GM19397 (cell line): ENCODE measurements around the gene SLC8A3.

Source experiments
- ATAC-seq: cut with Tn5 transposase; IDR thresholded peaks from one replicate; pipeline ENCODE4 v1.9.1; 2021; ENCODE audit warnings: mild to moderate bottlenecking, moderate library complexity; ENCODE audit not compliant: unreplicated experiment

The SLC8A3 gene

DNA sequence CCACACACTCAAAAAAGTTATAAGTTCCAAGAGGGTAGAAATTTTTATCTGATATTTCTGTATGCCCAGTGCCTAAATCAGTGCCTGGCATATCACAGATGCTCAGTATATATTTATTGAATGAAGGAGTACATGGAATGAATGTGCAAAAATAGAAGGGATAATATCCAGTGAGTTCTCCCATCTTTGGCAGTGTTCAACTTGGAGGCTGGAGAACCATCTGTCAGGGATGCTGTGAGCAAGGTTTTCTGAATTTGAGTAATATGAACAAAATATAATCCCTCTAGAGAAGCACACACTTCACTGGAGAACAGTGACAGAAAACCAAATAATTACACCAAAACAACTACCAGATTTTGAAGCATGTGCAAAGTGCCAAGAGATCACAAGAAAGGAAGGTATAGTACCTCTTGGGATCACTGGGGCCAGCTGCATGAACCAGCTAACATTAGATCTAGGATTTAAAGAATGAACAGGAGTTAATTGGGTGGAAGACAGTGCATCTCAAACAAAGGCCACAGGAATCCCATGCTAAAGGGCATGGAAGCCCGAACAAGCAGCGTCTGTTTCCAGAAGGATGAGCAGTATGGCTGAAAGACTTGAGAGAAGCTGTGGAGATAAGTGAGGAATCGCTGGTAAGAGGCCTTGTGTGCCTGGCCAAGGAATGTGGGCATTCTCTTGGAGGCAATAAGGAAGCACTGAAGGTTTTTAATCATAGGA lies 11.5 kb downstream of the SLC8A3 start:
- no peak for ATAC-seq

DNA sequence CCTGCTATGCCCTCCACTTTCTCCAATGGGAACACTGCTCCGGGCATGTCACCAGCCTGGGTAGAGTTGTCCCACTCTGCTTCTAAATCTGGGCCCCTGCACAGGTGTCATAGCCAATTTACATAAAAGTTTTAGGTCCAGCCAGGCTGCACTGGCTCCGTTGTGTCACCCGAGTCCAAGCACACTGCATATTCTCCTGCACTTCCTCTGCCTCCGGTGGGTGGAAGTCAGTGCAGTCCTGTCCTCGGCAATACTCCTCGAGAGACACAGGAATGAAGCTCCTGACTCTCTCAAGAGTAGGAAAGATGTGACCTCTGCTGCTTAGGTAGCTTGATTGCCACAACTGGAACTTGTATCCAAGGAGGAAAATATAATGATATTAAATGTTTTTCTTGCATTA lies 15.2 kb downstream of the SLC8A3 start:
- ATAC-seq: no peak

DNA sequence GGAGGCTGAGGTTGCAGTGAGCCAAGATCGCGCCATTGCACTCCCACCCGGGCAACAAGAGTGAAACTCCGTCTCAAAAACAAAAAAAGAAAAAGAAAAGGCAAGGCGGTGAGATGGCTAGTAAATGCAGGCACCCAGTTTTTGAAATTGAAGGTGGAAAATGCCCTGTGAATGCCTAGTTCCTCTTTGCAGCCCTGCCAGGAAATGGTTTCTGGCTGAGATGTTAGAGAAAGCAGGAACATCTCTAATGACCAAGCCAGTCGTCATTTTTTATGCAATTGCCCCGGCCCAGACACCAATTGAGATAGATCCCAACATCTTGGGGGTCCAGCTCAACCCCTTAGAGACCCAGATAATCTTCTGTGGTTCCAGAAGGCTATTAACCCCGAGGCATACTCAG lies 17.0 kb downstream of the SLC8A3 start:
- no peak for ATAC-seq

DNA sequence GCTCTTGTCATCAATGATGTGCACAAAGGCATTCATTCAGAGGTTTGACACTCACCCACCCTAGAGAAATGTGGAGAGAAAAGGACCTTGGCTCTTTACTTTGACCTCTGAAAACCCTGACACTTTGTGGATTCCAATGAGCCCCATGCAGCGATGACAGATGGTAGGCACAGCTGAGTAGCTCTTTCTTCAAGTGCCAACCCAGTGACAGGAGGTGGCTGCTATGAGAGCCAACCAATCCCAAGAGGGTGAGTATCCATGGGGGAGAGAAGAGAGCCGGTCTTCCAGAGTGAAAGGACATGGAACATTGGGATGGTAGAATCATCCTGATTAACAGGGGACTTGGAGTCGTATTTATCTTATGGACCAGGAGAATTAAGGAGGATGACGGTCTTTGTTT lies 17.8 kb downstream of the SLC8A3 start:
- no peak for ATAC-seq

DNA sequence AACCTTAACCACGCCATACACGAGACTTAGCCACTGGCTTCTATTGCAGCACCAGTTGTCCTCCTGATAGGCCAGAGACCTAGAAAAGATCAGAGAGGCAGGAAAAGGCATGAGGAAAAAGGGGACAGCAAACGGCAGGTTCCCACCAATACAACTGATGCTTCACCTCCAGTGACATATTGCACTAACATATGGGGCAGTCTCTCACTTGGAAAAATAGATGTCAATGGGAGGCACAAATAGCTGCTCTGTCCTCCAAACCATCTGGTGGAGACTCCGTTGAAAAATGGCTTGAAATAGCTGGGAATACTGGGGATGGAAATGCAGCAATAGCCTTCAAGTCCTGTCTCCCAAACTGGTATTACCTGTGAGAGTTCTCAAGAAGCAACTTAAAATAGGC lies 20.3 kb downstream of the SLC8A3 start:
- ATAC-seq: no peak

DNA sequence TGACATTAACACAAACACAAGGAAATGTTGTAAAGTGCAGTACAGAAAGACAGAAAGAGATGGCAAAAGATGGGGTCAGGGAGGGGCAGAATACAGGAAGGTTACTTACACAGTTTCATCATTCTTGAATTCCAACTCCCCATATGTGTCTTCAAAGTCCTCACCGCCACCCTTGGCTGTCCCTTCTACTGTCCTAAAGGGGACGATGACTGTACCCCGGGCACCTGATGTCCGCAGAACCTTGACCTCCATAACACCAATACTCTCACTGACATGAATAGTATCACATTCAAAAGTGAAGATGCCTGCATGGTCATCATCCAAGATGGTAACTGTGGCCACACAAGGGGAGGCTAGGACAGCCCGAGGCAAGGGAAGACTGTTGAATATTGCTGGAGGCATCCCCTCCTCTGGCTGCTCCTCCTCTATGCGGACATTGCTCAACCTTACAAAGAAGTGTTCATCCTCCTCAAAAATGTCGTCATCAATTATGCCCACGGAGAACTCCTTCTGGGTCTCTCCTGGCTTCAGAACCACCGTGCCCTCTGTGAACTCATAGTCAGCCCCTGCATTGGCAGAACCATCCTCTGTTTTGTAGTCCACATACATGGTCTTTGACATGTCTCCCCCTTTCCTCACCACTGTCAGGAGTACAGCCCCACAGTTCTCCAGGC lies 22.1 kb downstream of the SLC8A3 start:
- no peak for ATAC-seq

DNA sequence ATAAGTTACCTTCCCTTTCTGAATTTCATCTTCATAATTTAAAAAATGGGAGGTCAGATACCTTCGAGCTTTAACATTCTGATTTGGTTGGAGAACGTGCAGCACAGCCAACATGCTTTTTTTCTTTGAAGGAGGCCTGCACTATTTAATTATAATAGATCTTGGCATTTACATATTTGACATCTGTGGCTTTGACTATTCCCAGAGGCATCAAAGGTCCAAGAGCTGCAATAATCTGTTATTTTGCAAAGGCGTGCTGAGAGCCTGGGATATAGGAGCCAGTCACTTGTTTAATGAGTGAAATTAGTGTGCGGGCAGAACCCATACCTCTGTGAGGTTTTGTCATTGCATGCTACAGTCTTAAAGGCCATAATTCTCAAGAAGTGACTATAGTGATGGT lies 26.4 kb downstream of the SLC8A3 start:
- ATAC-seq: no peak

DNA sequence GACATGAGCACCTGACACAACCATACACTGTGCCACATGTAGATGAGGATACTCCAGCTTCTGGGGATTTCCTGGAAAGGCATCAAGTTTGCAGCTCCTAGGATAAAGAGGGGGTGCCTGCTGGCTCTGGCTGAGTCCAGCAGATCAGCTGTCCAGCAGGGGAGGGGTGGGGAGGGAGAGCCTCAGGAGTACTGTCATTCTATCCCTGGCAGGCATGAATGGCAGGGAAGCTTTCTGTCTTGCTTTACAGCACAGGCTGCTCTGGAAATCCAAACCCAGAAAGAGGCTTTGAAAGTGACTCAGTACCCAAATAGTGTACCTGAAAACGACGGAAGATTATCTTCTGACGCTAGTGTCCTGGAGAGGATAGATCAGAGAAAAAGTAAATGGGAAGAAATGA lies 32.2 kb downstream of the SLC8A3 start:
- ATAC-seq: no peak

DNA sequence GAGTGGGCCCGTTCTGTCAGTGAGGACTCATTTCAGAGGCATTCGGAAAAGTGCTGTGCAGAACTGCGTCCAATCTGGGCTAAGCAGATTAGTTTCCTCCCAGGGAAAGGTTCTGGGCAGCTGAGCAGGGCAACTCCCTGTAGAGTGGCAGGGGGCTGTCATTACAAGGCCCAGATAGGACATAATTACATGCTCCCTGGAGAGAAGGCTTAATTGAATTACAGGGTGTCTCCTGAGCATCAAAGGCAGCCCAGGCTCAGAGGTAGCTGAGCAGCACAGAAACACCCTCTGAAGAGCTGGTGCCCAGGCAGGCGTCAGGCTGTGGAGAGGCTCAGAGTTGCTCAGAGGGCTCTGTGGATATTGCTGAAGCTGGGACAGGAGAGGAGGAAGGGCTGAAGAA lies 36.0 kb downstream of the SLC8A3 start:
- no peak for ATAC-seq

DNA sequence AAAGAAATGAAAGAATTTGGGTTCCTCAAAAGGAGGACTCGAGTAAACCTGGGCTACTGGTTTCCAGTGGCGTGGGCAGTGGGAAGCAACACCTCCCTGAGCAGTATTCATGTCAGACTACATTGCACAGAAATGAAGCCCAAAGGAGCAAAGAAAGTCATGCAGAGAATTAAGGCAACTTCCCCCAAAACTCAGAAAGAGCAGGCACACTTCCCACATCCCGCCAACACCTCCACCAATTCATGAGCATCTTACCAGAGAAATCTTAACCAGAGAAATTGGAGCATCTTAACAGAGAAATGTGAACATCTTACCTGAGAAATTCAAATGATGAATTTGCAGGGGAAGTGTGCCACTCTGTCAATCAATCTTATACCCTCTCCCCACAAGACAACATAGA lies 36.7 kb downstream of the SLC8A3 start:
- ATAC-seq: no peak

DNA sequence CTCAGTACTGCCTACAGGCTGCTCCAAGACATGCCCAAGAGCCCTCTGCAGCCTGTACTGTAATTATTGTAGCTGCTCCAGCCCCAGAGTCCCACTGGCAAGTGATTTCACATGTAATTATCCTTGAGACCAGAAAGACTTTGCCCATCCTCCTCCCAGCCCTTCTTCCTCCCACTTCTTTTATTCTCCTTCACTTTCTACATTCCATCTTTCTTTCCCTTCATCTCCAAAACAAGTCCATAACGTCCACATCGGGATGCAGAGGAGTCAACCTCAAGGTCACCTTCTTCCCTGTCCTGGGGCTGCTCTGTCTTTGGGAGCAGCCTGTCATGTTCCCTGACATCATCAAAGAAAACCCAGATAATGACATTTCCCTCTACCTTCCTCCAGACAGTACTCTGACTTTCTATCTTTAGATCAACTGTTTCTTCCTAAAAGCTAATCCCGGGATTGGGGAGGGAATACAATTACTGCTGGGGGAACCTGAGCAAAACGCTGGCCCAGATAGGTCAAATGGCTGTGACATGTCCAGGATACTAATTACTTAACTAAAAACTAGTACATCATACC lies 39.1 kb downstream of the SLC8A3 start:
- ATAC-seq: no peak

DNA sequence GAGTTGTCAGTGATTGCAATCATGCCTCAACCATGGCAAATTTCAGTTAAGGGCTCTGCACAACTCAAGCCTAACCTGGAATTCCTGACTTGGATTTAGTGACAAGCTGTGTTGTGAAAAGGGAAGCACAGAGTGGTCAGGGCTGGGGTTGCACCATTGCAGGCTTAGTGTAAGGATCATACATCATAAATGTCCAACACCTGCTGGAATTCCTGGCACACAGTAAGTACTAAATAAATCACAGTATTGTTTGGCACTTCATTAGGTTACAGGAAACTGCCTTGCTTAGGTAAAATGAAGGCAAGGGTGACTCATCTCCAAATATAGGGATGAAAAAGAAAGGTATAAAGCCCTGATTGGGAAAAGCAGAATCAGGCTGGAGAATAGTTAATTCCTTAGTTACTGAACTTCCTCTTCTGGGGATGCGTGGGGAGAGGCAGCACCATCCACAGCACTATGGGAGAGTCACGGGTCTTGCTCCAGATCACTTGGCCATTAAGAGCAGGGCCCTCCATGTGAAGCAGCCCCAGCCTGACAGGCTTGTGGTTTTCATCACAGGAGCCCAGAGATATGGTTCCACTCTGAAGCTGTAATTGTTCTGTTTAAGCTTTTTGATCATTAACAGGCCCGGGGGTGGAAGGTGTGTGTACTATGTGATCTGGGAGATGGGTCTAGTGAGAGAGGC lies 39.7 kb downstream of the SLC8A3 start:
- ATAC-seq: no peak

DNA sequence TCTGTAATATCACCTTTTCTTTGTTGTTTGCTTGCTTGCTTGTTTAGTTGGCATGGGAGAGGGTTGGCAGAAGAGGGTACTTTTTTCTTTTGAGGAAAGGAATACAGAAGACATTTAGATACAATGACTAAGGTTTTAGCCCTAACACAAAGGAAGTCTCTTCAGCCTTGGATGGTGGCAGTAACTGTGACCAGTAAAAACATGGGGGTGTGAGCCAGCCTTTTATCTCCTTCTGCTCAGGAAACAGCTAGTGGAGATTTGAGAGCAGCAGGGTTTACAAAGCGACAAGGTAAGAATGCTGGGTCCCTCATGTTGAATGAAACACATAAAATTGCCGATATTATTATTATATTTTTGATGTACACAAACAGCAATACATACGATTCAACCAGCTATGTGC lies 40.4 kb downstream of the SLC8A3 start:
- ATAC-seq: no peak

DNA sequence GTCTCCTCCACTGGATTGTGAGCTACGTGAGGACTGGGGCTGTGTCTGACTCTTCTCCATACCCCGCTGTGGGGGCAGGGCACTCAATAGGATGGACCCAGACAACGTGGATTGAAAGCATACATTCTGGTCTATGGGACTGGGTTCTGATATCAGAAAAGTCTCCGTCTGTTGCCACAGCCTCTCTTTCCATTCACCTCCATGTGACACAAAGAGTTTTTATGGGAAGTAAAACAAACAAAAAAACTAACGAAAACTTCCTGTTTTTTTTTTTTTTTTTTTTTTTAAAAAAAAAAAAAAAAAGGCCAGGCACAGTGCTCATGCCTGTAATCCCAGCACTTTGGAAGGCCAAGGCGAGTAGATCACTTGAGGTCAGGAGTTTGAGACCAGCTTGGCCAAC lies 44.7 kb downstream of the SLC8A3 start:
- no peak for ATAC-seq

DNA sequence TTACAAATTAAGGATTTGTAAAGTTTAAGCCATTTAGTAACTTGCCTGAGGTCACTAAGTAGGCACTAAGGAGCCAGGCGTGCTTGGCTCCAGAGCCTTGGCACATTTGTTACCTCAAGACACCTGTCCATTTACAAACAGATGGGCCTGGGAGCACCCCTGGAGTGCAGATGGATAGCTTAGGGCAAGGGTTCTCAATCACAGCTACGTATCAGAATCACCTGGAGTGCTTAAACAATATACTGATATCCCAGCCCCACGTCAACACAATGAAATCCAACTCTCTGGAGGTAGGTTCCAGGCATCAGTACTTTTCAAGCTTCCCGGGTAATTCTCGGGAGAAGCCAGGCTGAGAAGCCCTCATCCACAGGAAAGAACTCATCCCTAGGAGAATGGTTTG lies 45.4 kb downstream of the SLC8A3 start:
- no peak for ATAC-seq

DNA sequence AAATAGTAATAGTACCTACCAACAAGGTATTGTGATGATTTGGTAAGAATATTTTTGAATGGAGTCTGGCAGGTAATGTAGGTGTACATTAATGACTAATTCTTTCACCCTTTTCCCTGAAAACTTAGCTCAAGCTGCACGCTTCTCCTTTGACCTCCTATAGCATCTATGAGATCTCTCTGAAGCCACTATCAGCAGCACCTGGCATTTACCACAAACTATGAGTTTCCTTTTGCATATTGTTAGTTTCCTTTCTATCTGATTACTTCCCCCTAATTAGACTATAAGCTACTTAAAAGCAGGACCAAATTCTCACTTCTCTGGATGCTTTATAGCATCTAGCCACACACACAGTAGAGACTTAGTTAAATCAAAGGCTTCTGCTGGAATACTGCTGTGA lies 48.1 kb downstream of the SLC8A3 start:
- ATAC-seq: no peak

DNA sequence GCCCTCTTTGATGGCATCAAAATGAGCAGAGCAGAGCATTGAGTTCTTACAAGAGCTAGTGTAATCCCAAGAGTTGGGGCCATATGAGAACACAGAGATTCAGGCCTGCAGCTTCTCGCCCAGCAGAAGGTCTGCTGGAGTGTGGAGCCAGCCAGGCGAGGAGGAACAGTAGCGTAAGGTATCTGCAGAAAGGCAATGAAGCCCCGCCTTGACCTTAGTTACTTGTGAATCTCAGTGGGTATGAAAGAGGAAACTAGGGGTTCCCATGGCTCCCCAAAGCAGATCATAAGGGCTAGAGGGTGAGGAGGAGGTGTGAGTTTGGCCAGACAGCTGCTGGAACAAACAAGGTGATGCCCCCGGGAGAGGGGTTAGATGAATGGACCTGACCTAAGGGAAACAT lies 49.4 kb downstream of the SLC8A3 start:
- no peak for ATAC-seq

DNA sequence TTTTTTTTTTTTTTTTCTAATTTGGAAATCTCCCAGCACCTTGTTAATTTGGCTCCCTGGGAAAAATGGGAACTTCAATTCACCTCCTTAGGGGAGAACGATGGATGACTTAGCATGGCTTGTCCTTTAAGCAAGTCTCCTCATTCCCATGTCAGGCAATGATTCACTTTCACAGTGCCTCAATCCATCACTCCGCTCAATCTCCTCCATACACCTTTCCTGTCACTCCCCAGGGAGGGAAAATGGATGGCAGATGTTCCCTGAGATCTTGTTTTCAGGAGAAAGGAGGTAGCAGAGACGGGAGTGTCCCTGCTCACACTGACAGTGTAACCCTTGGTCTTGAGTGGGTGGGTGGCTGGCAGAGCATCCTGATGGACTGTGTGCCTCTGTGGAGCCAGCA lies 51.0 kb downstream of the SLC8A3 start:
- ATAC-seq: no peak

DNA sequence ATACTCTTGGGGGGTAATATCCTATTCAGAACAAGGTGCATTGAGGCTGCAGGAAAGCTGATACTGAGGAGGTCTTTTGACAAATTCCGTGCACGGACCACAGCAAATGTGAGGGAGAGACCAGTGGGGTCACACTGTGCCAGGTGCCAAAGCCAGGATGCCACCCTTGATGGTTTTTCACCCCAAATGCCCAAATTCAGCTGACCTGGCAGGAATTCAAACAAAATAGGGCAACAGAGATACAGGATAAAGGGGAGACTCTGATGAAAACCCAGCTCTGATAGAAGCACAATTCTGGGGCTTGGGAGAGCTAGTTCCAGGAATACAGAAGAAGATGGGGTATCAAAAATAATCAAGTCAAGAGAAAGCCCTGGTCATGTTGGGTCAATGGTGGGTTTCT lies 55.3 kb downstream of the SLC8A3 start:
- ATAC-seq: no peak

DNA sequence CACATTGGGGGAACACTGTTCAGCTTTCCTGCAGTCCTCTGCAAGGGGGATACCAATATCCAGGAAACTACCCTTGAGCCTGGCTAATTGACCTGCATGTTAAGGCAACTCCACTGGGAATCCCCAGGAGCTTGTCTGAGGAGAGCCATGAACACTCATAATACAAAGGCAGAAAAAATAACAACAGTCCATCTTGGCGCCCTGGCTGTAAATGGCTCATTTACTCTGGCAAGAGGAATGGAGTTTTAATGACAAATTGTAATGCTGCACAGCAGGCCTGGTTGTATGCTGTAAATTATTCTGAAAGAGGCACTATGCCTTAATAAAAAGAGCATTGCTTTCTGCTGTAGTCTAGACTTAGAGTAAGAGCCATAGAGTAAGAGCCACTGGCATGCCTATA lies 58.3 kb downstream of the SLC8A3 start:
- ATAC-seq: no peak

DNA sequence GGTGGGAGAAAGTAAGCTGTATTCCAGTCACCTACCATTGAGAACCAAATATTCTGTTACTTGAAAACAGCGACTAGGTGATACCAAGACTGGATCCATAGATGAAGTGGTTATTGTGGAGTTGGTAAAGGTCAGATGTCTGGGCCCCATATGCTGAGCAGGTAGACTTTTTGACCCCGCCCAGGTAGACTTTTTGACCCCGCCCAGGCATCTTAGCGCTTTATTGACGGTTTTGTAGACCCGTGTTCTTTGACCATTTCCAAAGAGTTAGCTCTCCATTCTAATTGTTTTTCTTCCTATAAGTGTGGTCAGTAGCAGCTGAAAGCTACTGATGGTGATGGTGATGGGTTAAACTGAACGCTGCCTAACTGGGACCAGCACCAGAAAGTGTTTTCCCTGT lies 61.6 kb downstream of the SLC8A3 start:
- no peak for ATAC-seq

DNA sequence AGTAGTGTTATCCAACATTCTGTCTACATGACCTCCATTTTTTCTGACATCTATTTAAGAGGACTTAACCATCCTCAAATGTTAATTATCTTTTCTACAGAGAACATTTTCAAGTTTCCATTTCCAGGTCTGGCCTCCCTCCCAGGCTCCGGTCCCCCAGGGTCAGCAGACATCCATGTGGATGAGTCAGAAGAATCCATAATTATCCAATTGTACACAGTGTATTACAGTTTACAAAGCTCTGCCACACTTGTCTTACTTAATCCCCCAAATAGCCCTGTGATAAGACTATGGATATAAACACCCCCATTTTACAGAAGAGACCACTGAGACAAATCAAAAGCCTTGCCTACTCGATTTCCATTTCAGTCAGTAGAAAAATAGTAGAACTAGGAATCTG lies 65.0 kb downstream of the SLC8A3 start:
- no peak for ATAC-seq
